K562 (cell line): ENCODE measurements around the gene KISS1. TPM values are rescaled to one million over a fixed set of nuclear protein-coding genes. Genes with fewer than 3 reads are reported as not detected.
A peak's percentile ranks its signal among the peaks of the same experiment; 100 is the strongest.

Experiments used
- ATAC-seq: fragments of 200-7000 bp; cut with Tn5 transposase; 3 replicates; pipeline ENCODE4 v1.9.1; 2020; ENCODE audit warnings: moderate library complexity
- BruUV-seq: library from RNA; stranded (reverse); fragments of 400-500 nt; replicated peaks from 2 replicates; lab custom pipeline; 2021; lab: Mats Ljungman, UMichigan
- CTCF ChIA-PET: fragments of 300-600 bp; formaldehyde crosslinking; extraction: SDS; loops from one replicate; lab custom pipeline; 2021; ENCODE audit warnings: low intra/inter-chr PET ratio; lab: Yijun Ruan, JAX
- POLR2A ChIA-PET: fragments of 300-600, 350-650 bp; sonication (Branson Sonifier 250); formaldehyde crosslinking; extraction: SDS; loops from one replicate; lab custom pipeline; 2021; ENCODE audit warnings: antibody characterized with exemption, inconsistent platforms; lab: Yijun Ruan, JAX
- DNase-seq, 4 experiments: peaks; one replicate each; pipeline versions ENCODE4 v3.0.0 to v3.0.0-alpha.2; 2011 to 2018; ENCODE audit warnings: low spot score in 3 of 4, mixed read lengths in 3 of 4; ENCODE audit errors: extremely low read depth in 1 of 4
- FAIRE-seq: peaks from 2 replicates; lab custom pipeline; 2011; peaks lifted over from hg19 to GRCh38; lab: Jason Lieb, UNC
- H2AFZ ChIP-seq: 2 replicates; pipeline ENCODE4 v1.6.0; 2011; ENCODE audit warnings: low read depth, low read length, control low read depth, inconsistent platforms
- H3K27ac ChIP-seq: fragments of 200-600 bp; 3 replicates; pipeline ENCODE4 v1.8.0; 2011; ENCODE audit warnings: low read depth, mild to moderate bottlenecking, control low read depth, inconsistent platforms, low read length, moderate library complexity, mixed read lengths; ENCODE audit errors: extremely low read depth
- H3K27me3 ChIP-seq, 2 experiments: fragments of 300-600 bp in 1 of 2; 2 replicates in 1 of 2; 3 replicates in 1 of 2; pipeline versions ENCODE4 v1.6.0 to v1.8.0; 2011; ENCODE audit warnings: inconsistent platforms in 2 of 2, low read length in 2 of 2, mild to moderate bottlenecking in 1 of 2, mixed read lengths in 1 of 2, moderate library complexity in 1 of 2; ENCODE audit not compliant: control insufficient read depth in 2 of 2, insufficient read depth in 2 of 2
- H3K36me3 ChIP-seq: fragments of 300-600 bp; 3 replicates; pipeline ENCODE4 v1.8.0; 2011; ENCODE audit warnings: mild to moderate bottlenecking, low read length, inconsistent platforms; ENCODE audit not compliant: control insufficient read depth, insufficient read depth
- H3K4me1 ChIP-seq, 2 experiments: fragments of 200-600 bp in 1 of 2; replicated peaks in 1 of 2; 2 replicates in 1 of 2; 3 replicates in 1 of 2; pipeline versions ENCODE4 v1.5.1 to v1.8.0; 2011; ENCODE audit warnings: inconsistent platforms in 2 of 2, low read length in 2 of 2, mild to moderate bottlenecking in 1 of 2, mixed read lengths in 1 of 2, moderate library complexity in 1 of 2; ENCODE audit not compliant: control insufficient read depth in 2 of 2, insufficient read depth in 2 of 2
- H3K4me2 ChIP-seq: 2 replicates; pipeline ENCODE4 v1.6.1; 2011; ENCODE audit warnings: low read length, control low read depth, inconsistent platforms, mixed read lengths; ENCODE audit not compliant: insufficient read depth
- H3K4me3 ChIP-seq: fragments of 200-600 bp; sonication (generic), shearing (Covaris generic); 2 replicates; pipeline ENCODE4 v1.5.1; 2016; ENCODE audit warnings: control low read depth, inconsistent platforms
- H3K79me2 ChIP-seq: fragments of 200-600 bp; 3 replicates; pipeline ENCODE4 v1.8.0; 2011; ENCODE audit warnings: low read length, inconsistent platforms; ENCODE audit not compliant: control insufficient read depth, insufficient read depth
- H3K9ac ChIP-seq, 2 experiments: 2 replicates each; pipeline versions ENCODE4 v1.6.0 to v1.6.1; 2011; ENCODE audit warnings: low read depth in 2 of 2, low read length in 2 of 2, control low read depth in 1 of 2, inconsistent platforms in 1 of 2, mild to moderate bottlenecking in 1 of 2, mixed read lengths in 1 of 2; ENCODE audit not compliant: insufficient read depth in 1 of 2
- H3K9me1 ChIP-seq: one replicate; pipeline ENCODE4 v1.6.0; 2011; ENCODE audit warnings: inconsistent platforms, mild to moderate bottlenecking, low read length, moderate library complexity; ENCODE audit not compliant: control insufficient read depth, insufficient read depth
- H3K9me3 ChIP-seq: replicated peaks from 2 replicates; pipeline ENCODE4 v1.5.1; 2011; ENCODE audit warnings: low read depth, low read length, inconsistent platforms; ENCODE audit not compliant: control insufficient read depth, insufficient read depth
- H4K20me1 ChIP-seq: replicated peaks from 2 replicates; pipeline ENCODE4 v1.6.1; 2011; ENCODE audit warnings: low read length, inconsistent platforms, mixed read lengths; ENCODE audit not compliant: control insufficient read depth, insufficient read depth
- ATF3 ChIP-seq, 2 experiments: fragments of 450-650 bp in 1 of 2; sonication (generic) in 1 of 2; formaldehyde crosslinking in 1 of 2; IDR thresholded peaks in 1 of 2; conservative IDR thresholded peaks in 1 of 2; 2 replicates each; pipeline versions ENCODE4 v1.6.1 to v1.8.1; 2016 to 2023; ENCODE audit warnings: mild to moderate bottlenecking in 2 of 2, moderate library complexity in 2 of 2, inconsistent platforms in 1 of 2, missing genetic modification reagents in 1 of 2
- CBFA2T3 ChIP-seq: fragments of 450-650 bp; IDR thresholded peaks from 2 replicates; pipeline ENCODE4 v1.6.1; 2017
- CEBPB ChIP-seq: fragments of 450-650 bp; IDR thresholded peaks from 2 replicates; pipeline ENCODE4 v1.6.1; 2016; ENCODE audit warnings: missing genetic modification characterization, missing compliant biosample characterization
- CEBPG ChIP-seq, 3 experiments: fragments of 200-800 bp in 1 of 3; sonication (Bioruptor generic) in 1 of 3; sonication (generic) in 1 of 3; formaldehyde crosslinking in 1 of 3; IDR thresholded peaks in 2 of 3; conservative IDR thresholded peaks in 1 of 3; 2 replicates each; pipeline versions ENCODE4 v1.6.1 to v1.8.0; 2016 to 2022; ENCODE audit warnings: missing compliant biosample characterization in 2 of 3, missing genetic modification characterization in 2 of 3, mild to moderate bottlenecking in 1 of 3, missing genetic modification reagents in 1 of 3
- FOSL1 ChIP-seq: fragments of 200-800 bp; sonication (Bioruptor generic); conservative IDR thresholded peaks from 2 replicates; pipeline ENCODE4 v1.6.1; 2016; ENCODE audit warnings: missing genetic modification characterization, missing compliant biosample characterization
- FOXA1 ChIP-seq: fragments of 450-650 bp; IDR thresholded peaks from 2 replicates; pipeline ENCODE4 v1.6.1; 2016; ENCODE audit warnings: mild to moderate bottlenecking, borderline replicate concordance
- GATAD2A ChIP-seq: fragments of 450-650 bp; IDR thresholded peaks from 2 replicates; pipeline ENCODE4 v1.6.1; 2017
- HEY1 ChIP-seq: fragments of 250-450 bp; sonication (Bioruptor Pico); IDR thresholded peaks from 2 replicates; pipeline ENCODE4 v1.5.0; 2020; ENCODE audit warnings: mild to moderate bottlenecking, moderate library complexity, borderline replicate concordance
- SMARCB1 ChIP-seq: IDR thresholded peaks from 2 replicates; pipeline ENCODE4 v1.6.1; 2011; ENCODE audit warnings: improper control_type of control experiment, low read depth; ENCODE audit not compliant: insufficient read length
- TCF3 ChIP-seq: sonication (generic); formaldehyde crosslinking; IDR thresholded peaks from 2 replicates; pipeline ENCODE4 v1.4.0; 2020; ENCODE audit warnings: mild to moderate bottlenecking, missing genetic modification reagents
- TEAD4 ChIP-seq, 2 experiments: sonication (generic) in 1 of 2; formaldehyde crosslinking in 1 of 2; IDR thresholded peaks; 2 replicates each; pipeline versions ENCODE4 v1.6.1 to v1.8.0; 2012 to 2022; ENCODE audit warnings: borderline replicate concordance in 1 of 2, inconsistent platforms in 1 of 2, low read length in 1 of 2, mild to moderate bottlenecking in 1 of 2, missing genetic modification reagents in 1 of 2
- ZBTB33 ChIP-seq: sonication (generic); formaldehyde crosslinking; IDR thresholded peaks from 2 replicates; pipeline ENCODE4 v1.8.1; 2023; ENCODE audit warnings: mild to moderate bottlenecking, missing genetic modification reagents
- ZNF639 ChIP-seq, 2 experiments: fragments of 200-800 bp in 1 of 2; sonication (Bioruptor generic) in 1 of 2; sonication (generic) in 1 of 2; formaldehyde crosslinking in 1 of 2; IDR thresholded peaks in 1 of 2; conservative IDR thresholded peaks in 1 of 2; 2 replicates each; pipeline versions ENCODE4 v1.5.0 to v1.6.1; 2016 to 2020; ENCODE audit warnings: missing compliant biosample characterization in 1 of 2, missing genetic modification characterization in 1 of 2, missing genetic modification reagents in 1 of 2
- WGBS: fragments of 100-300 bp; shearing (Covaris generic); methylation state at CpG from one replicate; pipeline ENCODE4 v1.1.6; 2016; ENCODE audit warnings: low coverage, mixed read lengths; ENCODE audit not compliant: insufficient coverage; ENCODE audit errors: missing lambda C conversion rate; 5-methylcytosine and 5-hydroxymethylcytosine counted together
- in situ Hi-C: fragments of 300-500 bp; cut with MboI; formaldehyde crosslinking; loops from 4 replicates; pipeline ENCODE4 v1.15.0; 2018; ENCODE audit warnings: inconsistent platforms, mixed read lengths
- intact Hi-C: fragments of 100-400 bp; cut with micrococcal nuclease; formaldehyde crosslinking; loops from 2 replicates; pipeline ENCODE4 v1.14.2; 2022
- polyA plus RNA-seq, 8 experiments: library from polyadenylated mRNA; depleted of rRNA in 4 of 8; stranded (reverse) in 5 of 8; unstranded in 3 of 8; fragments of >200 nt; fragmentation: Nextera tagmentation in 2 of 8; fragmentation: Illumina TruSeq in 1 of 8; extraction: Ambion mirVana in 2 of 8; extraction: Trizol in 1 of 8; gene quantifications; 2 replicates each; pipeline versions ENCODE4 v1.2.1 to v1.2.3, GENCODE V29; 2011 to 2014; ENCODE audit warnings: inconsistent platforms in 1 of 8, missing spikeins in 1 of 8
- total RNA-seq, 7 experiments: library from RNA; depleted of rRNA in 6 of 7; stranded (reverse); fragments of >200 nt in 6 of 7; fragmentation: Illumina TruSeq in 2 of 7; extraction: Trizol in 2 of 7; gene quantifications; 2 replicates each; pipeline versions ENCODE4 v1.2.1 to v1.2.3, GENCODE V29; 2011 to 2021; ENCODE audit warnings: low replicate concordance in 1 of 7

KISS1 gene
- total and polyA plus RNA-seq, 9 of the 15 experiments (the other 6 are each of a cell fraction or from before 2014, with no cell fraction given): 0.31 TPM; not detected in 8

GRCh38 chr1:204145033-204145504 is 51.2 kb downstream of the KISS1 start:
- peak; percentile 30; the same call in 1 of the 2 replicates for TF ChIP-seq FOSL1 (tag)
- TF ChIP-seq CEBPB (tag): peak; percentile 77
- TF ChIP-seq CEBPG (CRISPR knock-in tag; IDR thresholded peaks at IDR 0.05): peak; percentile 23; the same call in 1 of the 2 replicates
- TF ChIP-seq CEBPG (tag; conservative IDR thresholded peaks at IDR 0.05 in 1 of 2, IDR thresholded peaks at IDR 0.05 in 1 of 2): peak; percentile 30 to 86
- TF ChIP-seq TEAD4 (IDR thresholded peaks at IDR 0.05; ENCODE audit: low read length): peak; percentile 27; the same call in 1 of the 2 replicates
- no peak for TF ChIP-seq TEAD4 (CRISPR knock-in tag; IDR thresholded peaks at IDR 0.05; ENCODE audit: borderline replicate concordance)
- TF ChIP-seq CBFA2T3: peak; percentile 33
- TF ChIP-seq TCF3: peak; percentile 56; the same call in 1 of the 2 replicates
- TF ChIP-seq SMARCB1: no peak
- peak in 1 of 2 experiments; percentile 25; a peak in 1 of 4 replicates for TF ChIP-seq ZNF639 (CRISPR knock-in tag; conservative IDR thresholded peaks at IDR 0.05 in 1 of 2, IDR thresholded peaks at IDR 0.05 in 1 of 2)
- 0 out of 2 replicates have a peak, but pooled peaks have one; percentile 10 for TF ChIP-seq ATF3 (IDR thresholded peaks at IDR 0.05)
- TF ChIP-seq ATF3 (CRISPR knock-in tag; conservative IDR thresholded peaks at IDR 0.05): no peak
- TF ChIP-seq FOXA1: no peak
- TF ChIP-seq HEY1 (CRISPR knock-in tag): no peak
- no peak for TF ChIP-seq ZBTB33 (CRISPR knock-in tag)
- TF ChIP-seq GATAD2A: no peak
- in situ Hi-C loops (no loop called here), intact Hi-C loops (no loop called here)
- Histone ChIP-seq H3K9me3 (no peaks in the 10 kb centered on the region), H3K27me3 (peaks cover 17 to 42% of the 10 kb centered on the region in 2 experiments; a peak in 4 of 5 replicates), H3K9ac (no peak overlapping the region), H4K20me1 (peaks cover 13% of the 10 kb centered on the region), H2AFZ (no peak overlapping the region), H3K4me1 (no peaks in the 10 kb centered on the region), H3K79me2 (no peaks in the 10 kb centered on the region), H3K27ac (no peak overlapping the region), H3K9me1 (no peaks in the 10 kb centered on the region), H3K4me3 (no peak overlapping the region), H3K36me3 (no peaks in the 10 kb centered on the region), H3K4me2 (no peak overlapping the region)
- WGBS: 0% methylated on average over 4 of the region's 4 CpGs
- FAIRE-seq (no peak), DNase-seq (no peak), ATAC-seq (no peak)
- CTCF ChIA-PET: no interaction called here
- no TSS peak for BruUV-seq
- POLR2A ChIA-PET: no interaction called here
